Natural killer cell (primary cell): ENCODE data around the gene CARMIL1. TPM values are rescaled to one million over a fixed set of nuclear protein-coding genes. Genes with fewer than 3 reads are reported as not detected.

Experiments
- ATAC-seq, 3 donors: fragments of 150-1000 bp in 2 of 3; fragments of 200-7000 bp in 1 of 3; cut with Tn5 transposase; 1 replicate in 1 of 3; 2 replicates in 2 of 3; pipeline ENCODE4 v1.10.0; 2021; ENCODE audit warnings: mild to moderate bottlenecking in 2 of 3, moderate library complexity in 2 of 3
- DNase-seq, 2 donors: peaks; one replicate each; pipeline versions ENCODE4 v3.0.0 to v3.0.0-alpha.2; 2013 to 2021; ENCODE audit warnings: mixed read lengths in 1 of 2
- H3K27ac ChIP-seq: one replicate; pipeline ENCODE4 v1.5.1; 2013; ENCODE audit warnings: mild to moderate bottlenecking, low read length
- H3K27me3 ChIP-seq: one replicate; pipeline ENCODE4 v1.6.1; 2013; ENCODE audit warnings: low read length; ENCODE audit not compliant: control insufficient read depth, insufficient read depth
- H3K36me3 ChIP-seq: one replicate; pipeline ENCODE4 v1.6.1; 2013; ENCODE audit warnings: low read length; ENCODE audit not compliant: control insufficient read depth, insufficient read depth
- H3K4me1 ChIP-seq: one replicate; pipeline ENCODE4 v1.6.1; 2013; ENCODE audit warnings: low read length; ENCODE audit not compliant: control insufficient read depth, insufficient read depth
- H3K4me3 ChIP-seq: one replicate; pipeline ENCODE4 v1.5.1; 2013; ENCODE audit warnings: low read length
- H3K9me3 ChIP-seq: one replicate; pipeline ENCODE4 v1.6.1; 2013; ENCODE audit warnings: low read length; ENCODE audit not compliant: control insufficient read depth, insufficient read depth
- H3K27ac Mint-ChIP-seq, 2 donors: one replicate each; pipeline ENCODE4 v1.8.0; 2022; ENCODE audit warnings: mild to moderate bottlenecking in 2 of 2, mixed read lengths in 2 of 2, moderate library complexity in 1 of 2
- H3K27me3 Mint-ChIP-seq, 2 donors: one replicate each; pipeline ENCODE4 v1.8.0; 2022; ENCODE audit warnings: low read depth in 2 of 2, mixed read lengths in 2 of 2
- H3K36me3 Mint-ChIP-seq: one replicate; pipeline ENCODE4 v1.8.0; 2022; ENCODE audit warnings: mixed read lengths
- H3K4me1 Mint-ChIP-seq, 2 donors: one replicate each; pipeline ENCODE4 v1.8.0; 2022; ENCODE audit warnings: mixed read lengths in 2 of 2
- H3K4me3 Mint-ChIP-seq: one replicate; pipeline ENCODE4 v1.8.0; 2022; ENCODE audit warnings: mild to moderate bottlenecking, moderate library complexity, mixed read lengths
- H3K9me3 Mint-ChIP-seq, 2 donors: one replicate each; pipeline ENCODE4 v1.8.0; 2022; ENCODE audit warnings: mixed read lengths in 2 of 2
- WGBS: methylation state at CpG from one replicate; pipeline ENCODE4 v1.1.7; 2013; ENCODE audit warnings: missing lambda C conversion rate; ENCODE audit not compliant: insufficient coverage; 5-methylcytosine and 5-hydroxymethylcytosine counted together
- intact Hi-C: fragments of 100-400 bp; cut with micrococcal nuclease; formaldehyde crosslinking; loops from one replicate; pipeline ENCODE4 v1.14.2; 2022
- total RNA-seq, 4 donors: library from RNA; stranded (reverse); fragments of 120-200 nt in 1 of 4; gene quantifications; one replicate each; pipeline versions ENCODE4 v1.2.3 to v1.2.4, GENCODE V29; 2013 to 2022
- TF ChIP-seq, protein P1 (sequence below): fragments of 200-600 bp; IDR thresholded peaks from one replicate; pipeline ENCODE4 v1.8.0; 2022; ENCODE audit warnings: antibody characterized with exemption

Gene CARMIL1
- total RNA-seq, 3 donors from 2014 or later (not counting 1 experiment from before 2014, with no cell fraction given): 0.25 to 1.1 (median 0.35) TPM

DNA sequence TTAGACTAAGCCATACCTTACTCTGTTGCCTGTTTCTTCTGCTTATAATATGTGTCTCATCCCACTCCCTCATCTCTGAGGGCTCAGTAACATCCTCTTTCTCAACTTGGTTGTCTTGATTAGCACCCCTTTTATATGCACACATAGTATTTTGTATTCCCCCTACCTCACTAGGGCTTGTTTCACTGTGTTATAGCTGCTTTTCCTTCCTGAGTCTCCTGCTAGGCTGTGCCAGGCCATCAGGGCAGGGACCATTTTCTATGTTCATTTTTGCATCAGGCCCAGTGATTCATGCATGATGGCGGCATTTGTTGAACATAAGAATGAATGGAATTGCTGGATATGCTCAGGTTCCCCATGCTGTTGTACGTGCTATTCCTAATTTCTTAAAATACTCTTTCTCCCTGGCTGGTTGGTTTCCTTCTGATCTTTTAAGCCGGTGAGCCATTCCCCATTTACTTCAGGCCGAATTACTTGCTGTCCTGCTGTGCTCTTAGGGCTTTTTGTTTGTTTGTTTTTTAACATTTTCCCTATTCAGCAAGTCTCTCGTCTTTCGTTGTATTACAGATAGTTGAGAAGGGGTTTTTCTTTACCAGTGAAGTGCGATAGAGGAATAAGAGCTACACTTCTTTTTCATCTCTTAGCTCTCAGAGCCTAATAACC, 183.2 kb downstream of the CARMIL1 start:
- DNase-seq: no peak
- H3K4me3 Mint-ChIP-seq: no peak overlapping the region
- TF ChIP-seq, protein P1, sequence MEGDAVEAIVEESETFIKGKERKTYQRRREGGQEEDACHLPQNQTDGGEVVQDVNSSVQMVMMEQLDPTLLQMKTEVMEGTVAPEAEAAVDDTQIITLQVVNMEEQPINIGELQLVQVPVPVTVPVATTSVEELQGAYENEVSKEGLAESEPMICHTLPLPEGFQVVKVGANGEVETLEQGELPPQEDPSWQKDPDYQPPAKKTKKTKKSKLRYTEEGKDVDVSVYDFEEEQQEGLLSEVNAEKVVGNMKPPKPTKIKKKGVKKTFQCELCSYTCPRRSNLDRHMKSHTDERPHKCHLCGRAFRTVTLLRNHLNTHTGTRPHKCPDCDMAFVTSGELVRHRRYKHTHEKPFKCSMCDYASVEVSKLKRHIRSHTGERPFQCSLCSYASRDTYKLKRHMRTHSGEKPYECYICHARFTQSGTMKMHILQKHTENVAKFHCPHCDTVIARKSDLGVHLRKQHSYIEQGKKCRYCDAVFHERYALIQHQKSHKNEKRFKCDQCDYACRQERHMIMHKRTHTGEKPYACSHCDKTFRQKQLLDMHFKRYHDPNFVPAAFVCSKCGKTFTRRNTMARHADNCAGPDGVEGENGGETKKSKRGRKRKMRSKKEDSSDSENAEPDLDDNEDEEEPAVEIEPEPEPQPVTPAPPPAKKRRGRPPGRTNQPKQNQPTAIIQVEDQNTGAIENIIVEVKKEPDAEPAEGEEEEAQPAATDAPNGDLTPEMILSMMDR: no peak
- peaks cover 6 to 9% of the 10 kb centered on the region in 2 donors for H3K27me3 Mint-ChIP-seq
- H3K4me1 Mint-ChIP-seq: no peaks in the 10 kb centered on the region
- H3K27me3 ChIP-seq: no peaks in the 10 kb centered on the region
- ATAC-seq: no peak
- no peaks in the 10 kb centered on the region for H3K4me1 ChIP-seq
- H3K27ac ChIP-seq: no peak overlapping the region
- no peaks in the 10 kb centered on the region for H3K36me3 ChIP-seq
- H3K4me3 ChIP-seq: no peak overlapping the region
- 96% methylated on average over 4 of the region's 7 CpGs for WGBS
- H3K27ac Mint-ChIP-seq: no peak overlapping the region
- intact Hi-C loops: no loop called here
- no peaks in the 10 kb centered on the region for H3K9me3 ChIP-seq
- no peaks in the 10 kb centered on the region for H3K36me3 Mint-ChIP-seq
- H3K9me3 Mint-ChIP-seq: no peaks in the 10 kb centered on the region

DNA sequence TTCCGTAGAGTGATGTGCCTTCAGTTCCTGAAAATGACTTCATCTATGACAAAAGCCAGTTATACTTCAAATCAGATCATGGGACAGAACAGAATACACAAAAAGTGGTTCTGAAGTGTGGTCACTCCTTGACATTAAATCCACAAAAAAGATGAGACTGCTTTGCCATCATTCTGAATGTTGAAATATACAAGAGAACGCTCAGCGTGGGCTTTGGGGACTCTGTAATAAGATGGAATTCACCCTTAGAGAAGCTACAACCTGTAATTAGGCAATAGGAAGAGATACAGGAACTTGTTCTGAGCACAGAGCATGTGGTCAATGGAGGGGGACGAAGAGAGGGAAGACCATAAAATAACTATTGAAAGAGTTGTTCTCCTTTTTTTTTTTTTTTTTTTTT, 184.3 kb downstream of the CARMIL1 start:
- Histone ChIP-seq H3K36me3 (no peaks in the 10 kb centered on the region), H3K9me3 (no peaks in the 10 kb centered on the region), H3K27me3 (no peaks in the 10 kb centered on the region), H3K4me1 (no peaks in the 10 kb centered on the region), H3K27ac (no peak overlapping the region), H3K4me3 (no peak overlapping the region)
- intact Hi-C loops: no loop called here
- H3K27me3 Mint-ChIP-seq: peaks cover 6% of the 10 kb centered on the region in 2 donors
- DNase-seq (no peak), ATAC-seq (no peak)
- H3K4me1 Mint-ChIP-seq: no peaks in the 10 kb centered on the region
- H3K4me3 Mint-ChIP-seq: no peak overlapping the region
- 88% methylated on average over 3 of the region's 4 CpGs for WGBS
- no peaks in the 10 kb centered on the region for H3K36me3 Mint-ChIP-seq
- TF ChIP-seq, protein P1: no peak
- H3K9me3 Mint-ChIP-seq: no peaks in the 10 kb centered on the region
- no peak overlapping the region for H3K27ac Mint-ChIP-seq

DNA sequence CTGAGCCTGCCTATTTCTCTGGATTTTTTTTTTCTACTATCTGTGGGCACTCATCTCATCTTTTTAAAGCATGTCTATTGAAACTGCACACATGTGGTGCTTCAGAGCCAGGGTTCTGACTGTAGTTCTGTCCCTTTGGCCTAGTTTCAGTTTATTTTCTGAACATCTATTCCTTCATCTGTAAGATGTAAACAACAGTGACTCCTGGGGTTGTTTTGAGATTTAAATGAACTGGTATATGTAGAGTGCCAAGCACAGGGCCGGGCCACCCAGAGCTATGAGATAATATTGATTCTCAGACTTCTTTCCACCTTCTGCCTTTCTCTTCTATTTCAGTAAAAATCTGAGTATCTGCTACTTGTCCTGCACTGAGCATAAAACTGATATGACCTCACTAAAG, 185.1 kb downstream of the CARMIL1 start:
- Histone ChIP-seq H3K9me3 (no peaks in the 10 kb centered on the region), H3K27ac (no peak overlapping the region), H3K36me3 (no peaks in the 10 kb centered on the region), H3K4me3 (no peak overlapping the region), H3K27me3 (no peaks in the 10 kb centered on the region), H3K4me1 (no peaks in the 10 kb centered on the region)
- no peaks in the 10 kb centered on the region for H3K4me1 Mint-ChIP-seq
- ATAC-seq (no peak), DNase-seq (no peak)
- H3K9me3 Mint-ChIP-seq: no peaks in the 10 kb centered on the region
- intact Hi-C loops: no loop called here
- H3K27me3 Mint-ChIP-seq: peaks cover 6% of the 10 kb centered on the region in 2 donors
- H3K36me3 Mint-ChIP-seq: no peaks in the 10 kb centered on the region
- TF ChIP-seq, protein P1: no peak
- H3K4me3 Mint-ChIP-seq: no peak overlapping the region
- H3K27ac Mint-ChIP-seq: no peak overlapping the region
- WGBS: 92% methylated on average over 1 of the region's 1 CpG

DNA sequence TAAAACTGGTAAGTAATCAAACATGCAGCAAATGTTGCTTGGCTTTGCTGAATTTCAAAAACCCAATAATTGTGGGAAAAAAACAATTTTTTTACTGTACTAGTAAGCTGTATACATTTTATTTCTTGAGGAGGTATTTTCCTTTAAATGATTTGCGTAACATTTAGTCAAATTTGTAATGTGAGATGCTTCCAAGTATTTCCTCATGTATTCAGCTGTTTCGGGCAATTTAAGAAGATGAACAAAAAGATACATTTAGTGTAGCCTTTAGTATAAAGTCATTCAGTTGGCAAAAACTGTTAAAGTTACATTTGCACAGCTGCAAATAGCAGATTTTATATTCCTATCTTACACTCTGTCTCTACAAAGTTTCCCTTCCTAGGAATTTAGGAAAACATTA, 186.8 kb downstream of the CARMIL1 start:
- no peak for DNase-seq
- H3K4me3 Mint-ChIP-seq: no peak overlapping the region
- intact Hi-C loops: no loop called here
- Histone ChIP-seq H3K27me3 (no peaks in the 10 kb centered on the region), H3K4me1 (no peaks in the 10 kb centered on the region), H3K36me3 (no peaks in the 10 kb centered on the region), H3K27ac (no peak overlapping the region), H3K4me3 (no peak overlapping the region), H3K9me3 (no peaks in the 10 kb centered on the region)
- TF ChIP-seq, protein P1: no peak
- no peak overlapping the region for H3K27ac Mint-ChIP-seq
- H3K9me3 Mint-ChIP-seq: no peaks in the 10 kb centered on the region
- no peaks in the 10 kb centered on the region for H3K36me3 Mint-ChIP-seq
- no peaks in the 10 kb centered on the region for H3K4me1 Mint-ChIP-seq
- ATAC-seq: no peak
- 94% methylated on average over 2 of the region's 2 CpGs for WGBS
- peaks cover 6% of the 10 kb centered on the region in 2 donors for H3K27me3 Mint-ChIP-seq
